ENCODE data around the gene NCOA1.

GRCh38 chr2:24509425-24509824, 18.4 kb downstream of the NCOA1 start:
- TF ChIP-seq POLR2A (IDR thresholded peaks at IDR 0.05) (no peak), CTCF (IDR thresholded peaks at IDR 0.05) (no peak)
